Activated CD4-positive, alpha-beta T cell treated with anti-CD3 and anti-CD28 coated beads, Interleukin-2, amount 50 U/mL, for 16 hours (primary cell): ENCODE results near the gene VSIR.

Experiments used
- DNase-seq: peaks from one replicate; pipeline ENCODE4 v3.0.0-alpha.2; 2020

Gene VSIR

GRCh38 chr10:71711052-71711623 is 62.2 kb downstream of the VSIR start:
- no peak for DNase-seq

- no peak for DNase-seq
These were observed 62.8 kb downstream of the VSIR start for GRCh38 chr10:71710519-71710918.

GRCh38 chr10:71708897-71709882 is 64.1 kb downstream of the VSIR start:
- DNase-seq, result no peak

GRCh38 chr10:71708301-71708703 is 65.0 kb downstream of the VSIR start:
- DNase-seq, result peak; percentile 57

GRCh38 chr10:71707240-71707789 is 66.0 kb downstream of the VSIR start:
- no peak for DNase-seq

- no peak for DNase-seq
These were observed 66.9 kb downstream of the VSIR start for GRCh38 chr10:71706216-71707121.

- DNase-seq, result no peak
These were observed 67.7 kb downstream of the VSIR start for GRCh38 chr10:71705582-71705981.

GRCh38 chr10:71704816-71705215 is 68.5 kb downstream of the VSIR start:
- no peak for DNase-seq

- DNase-seq, result no peak
These were observed 69.7 kb downstream of the VSIR start for GRCh38 chr10:71703577-71703976.

GRCh38 chr10:71701496-71702132 is 71.7 kb downstream of the VSIR start:
- no peak for DNase-seq

- DNase-seq, result no peak
These were observed 72.5 kb downstream of the VSIR start for GRCh38 chr10:71700731-71701368.

GRCh38 chr10:71698737-71699136 is 74.6 kb downstream of the VSIR start:
- DNase-seq, result no peak

- peak; percentile 63 for DNase-seq
These were observed 75.2 kb downstream of the VSIR start for GRCh38 chr10:71697938-71698709.
